WERI-Rb-1 (cell line): ENCODE data around the gene RUSC2.
"Not testable (repeated sequence)": the region's sequence is repeated elsewhere in the genome, so short reads cannot be mapped to it uniquely, and the experiment has no call there.

Experiments
- DNase-seq: peaks from one replicate; pipeline ENCODE4 v3.0.0-alpha.2; 2020
- H3K27ac ChIP-seq: fragments of 250-450 bp; sonication (Bioruptor Pico); 2 replicates; pipeline ENCODE4 v1.5.1; 2020; ENCODE audit warnings: mild to moderate bottlenecking, moderate library complexity
- H3K27me3 ChIP-seq: fragments of 250-450 bp; sonication (Bioruptor Pico); 2 replicates; pipeline ENCODE4 v1.5.1; 2021; ENCODE audit warnings: mild to moderate bottlenecking, low read depth, moderate library complexity; ENCODE audit not compliant: insufficient read depth, severe bottlenecking
- H3K36me3 ChIP-seq: fragments of 250-450 bp; sonication (Bioruptor Pico); 2 replicates; pipeline ENCODE4 v1.5.1; 2020; ENCODE audit warnings: mild to moderate bottlenecking, moderate library complexity
- H3K4me3 ChIP-seq: 2 replicates; pipeline ENCODE4 v1.5.1; 2011; ENCODE audit warnings: low read depth, mild to moderate bottlenecking, control low read depth, low read length
- H3K9me3 ChIP-seq: fragments of 250-450 bp; sonication (Bioruptor Pico); 2 replicates; pipeline ENCODE4 v1.5.1; 2021; ENCODE audit warnings: mild to moderate bottlenecking, moderate library complexity; ENCODE audit not compliant: severe bottlenecking
- TF ChIP-seq, protein P1 (sequence below): IDR thresholded peaks from 2 replicates; pipeline ENCODE4 v1.5.1; 2011; ENCODE audit warnings: low read depth, mild to moderate bottlenecking, control low read depth, inconsistent platforms, low read length

Gene RUSC2

GRCh38 chr9:35521708-35522107, 31.8 kb downstream of the RUSC2 start:
- Histone ChIP-seq H3K36me3 (no peaks in the 10 kb centered on the region), H3K9me3 (no peaks in the 10 kb centered on the region), H3K27ac (no peak overlapping the region), H3K27me3 (no peaks in the 10 kb centered on the region), H3K4me3 (no peak overlapping the region)
- TF ChIP-seq, protein P1, sequence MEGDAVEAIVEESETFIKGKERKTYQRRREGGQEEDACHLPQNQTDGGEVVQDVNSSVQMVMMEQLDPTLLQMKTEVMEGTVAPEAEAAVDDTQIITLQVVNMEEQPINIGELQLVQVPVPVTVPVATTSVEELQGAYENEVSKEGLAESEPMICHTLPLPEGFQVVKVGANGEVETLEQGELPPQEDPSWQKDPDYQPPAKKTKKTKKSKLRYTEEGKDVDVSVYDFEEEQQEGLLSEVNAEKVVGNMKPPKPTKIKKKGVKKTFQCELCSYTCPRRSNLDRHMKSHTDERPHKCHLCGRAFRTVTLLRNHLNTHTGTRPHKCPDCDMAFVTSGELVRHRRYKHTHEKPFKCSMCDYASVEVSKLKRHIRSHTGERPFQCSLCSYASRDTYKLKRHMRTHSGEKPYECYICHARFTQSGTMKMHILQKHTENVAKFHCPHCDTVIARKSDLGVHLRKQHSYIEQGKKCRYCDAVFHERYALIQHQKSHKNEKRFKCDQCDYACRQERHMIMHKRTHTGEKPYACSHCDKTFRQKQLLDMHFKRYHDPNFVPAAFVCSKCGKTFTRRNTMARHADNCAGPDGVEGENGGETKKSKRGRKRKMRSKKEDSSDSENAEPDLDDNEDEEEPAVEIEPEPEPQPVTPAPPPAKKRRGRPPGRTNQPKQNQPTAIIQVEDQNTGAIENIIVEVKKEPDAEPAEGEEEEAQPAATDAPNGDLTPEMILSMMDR: no peak
- no peak for DNase-seq

DNA sequence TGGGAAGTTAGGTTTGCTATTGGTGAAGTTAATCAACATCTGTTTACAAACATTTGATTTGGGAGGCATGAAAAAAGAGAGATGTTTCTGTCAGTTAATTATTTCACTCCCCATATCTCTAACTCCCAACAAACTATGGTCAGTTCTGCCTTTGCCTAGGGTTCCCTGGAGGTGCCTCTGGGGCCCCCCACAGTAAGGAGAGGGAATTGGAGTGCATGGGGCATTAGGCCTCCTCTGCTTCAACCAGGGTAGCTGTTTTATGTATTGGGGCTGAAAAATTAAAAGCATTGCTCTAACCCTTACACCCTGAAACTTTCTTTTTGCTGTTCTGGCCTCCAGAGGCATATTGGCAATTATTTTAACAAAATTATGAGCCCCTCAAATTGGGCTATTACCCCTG, 32.3 kb downstream of the RUSC2 start:
- Histone ChIP-seq H3K27me3 (no peaks in the 10 kb centered on the region), H3K27ac (no peak overlapping the region), H3K4me3 (no peak overlapping the region), H3K36me3 (no peaks in the 10 kb centered on the region), H3K9me3 (no peaks in the 10 kb centered on the region)
- DNase-seq: no peak
- TF ChIP-seq, protein P1: peak; percentile 19; the same call in 1 of the 2 replicates

DNA sequence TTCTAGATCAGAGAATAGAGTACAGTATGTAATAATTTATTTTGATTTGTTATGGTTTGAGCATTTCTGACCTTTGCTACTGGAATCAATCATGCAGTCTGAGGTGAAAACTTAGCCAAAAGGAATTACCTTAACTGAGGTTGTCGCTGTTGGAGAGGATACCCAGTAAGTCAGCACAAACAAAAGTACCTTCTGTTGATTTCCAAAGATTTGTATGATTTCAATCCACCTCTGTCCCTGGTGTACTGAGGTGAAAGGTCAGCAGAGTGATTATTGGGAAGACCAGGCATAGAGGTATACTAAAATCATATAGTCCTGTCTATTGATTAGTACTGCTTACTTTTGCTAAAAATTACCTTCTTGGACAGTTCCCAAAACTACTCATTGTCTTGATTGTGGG, 32.8 kb downstream of the RUSC2 start:
- H3K27me3 ChIP-seq: no peaks in the 10 kb centered on the region
- no peaks in the 10 kb centered on the region for H3K36me3 ChIP-seq
- no peak overlapping the region for H3K4me3 ChIP-seq
- H3K9me3 ChIP-seq: no peaks in the 10 kb centered on the region
- H3K27ac ChIP-seq: no peak overlapping the region
- DNase-seq: no peak
- TF ChIP-seq, protein P1: no peak

- H3K27ac ChIP-seq, H3K27me3 ChIP-seq, H3K4me3 ChIP-seq, H3K36me3 ChIP-seq, DNase-seq, H3K9me3 ChIP-seq: not testable (repeated sequence)
These were observed 33.6 kb downstream of the RUSC2 start for GRCh38 chr9:35523556-35523955.

- Histone ChIP-seq H3K27ac (no peak overlapping the region), H3K36me3 (no peaks in the 10 kb centered on the region), H3K9me3 (no peaks in the 10 kb centered on the region), H3K27me3 (no peaks in the 10 kb centered on the region), H3K4me3 (no peak overlapping the region)
- DNase-seq: no peak
- TF ChIP-seq, protein P1: no peak
These were observed 36.3 kb downstream of the RUSC2 start for GRCh38 chr9:35526087-35526801.

DNA sequence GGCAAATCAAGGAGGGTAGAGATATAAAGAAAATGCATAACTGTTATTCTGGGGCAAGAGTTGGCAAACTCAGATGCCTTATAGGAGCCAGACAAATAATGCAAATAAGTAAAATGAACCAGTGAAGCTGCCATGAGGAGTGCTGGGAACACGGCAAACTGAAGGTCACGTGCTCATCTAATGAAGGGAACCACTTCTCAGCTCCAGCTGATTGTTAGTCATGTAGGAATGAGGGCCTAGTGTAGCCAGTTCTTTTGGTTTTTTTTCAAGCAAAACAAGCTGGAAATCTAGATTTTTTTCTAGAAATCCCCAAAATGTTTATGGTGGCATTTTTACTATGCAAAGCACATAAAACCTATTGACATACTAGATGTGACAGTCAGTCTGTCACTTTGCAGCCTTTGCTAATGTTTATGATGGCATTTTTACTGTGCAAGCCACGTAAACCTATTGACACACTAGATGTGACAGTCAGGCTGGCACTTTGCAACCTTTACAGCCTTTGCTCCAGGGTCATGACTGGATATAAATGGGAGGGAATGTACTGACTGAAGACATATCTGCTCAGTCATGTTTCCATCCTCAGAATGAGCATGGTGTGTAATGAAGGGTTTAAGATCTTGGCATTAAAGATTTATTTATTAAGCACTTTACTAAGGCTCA, 39.4 kb downstream of the RUSC2 start:
- Histone ChIP-seq H3K9me3 (no peaks in the 10 kb centered on the region), H3K27me3 (no peaks in the 10 kb centered on the region), H3K4me3 (no peak overlapping the region), H3K36me3 (no peaks in the 10 kb centered on the region), H3K27ac (no peak overlapping the region)
- TF ChIP-seq, protein P1: no peak
- DNase-seq: no peak
